Neural cell (in vitro differentiated cells): ENCODE data around the gene RNASEH2C. TPM values are rescaled to one million over a fixed set of nuclear protein-coding genes. Genes with fewer than 3 reads are reported as not detected.

ENCODE experiments used
- H2AFZ ChIP-seq: fragments of 200-600, 300-800 bp; sonication (generic), shearing (Covaris generic); 2 replicates; pipeline ENCODE4 v1.6.0; 2014; ENCODE audit warnings: low read depth, mild to moderate bottlenecking, antibody characterized with exemption, low read length, moderate library complexity
- H3F3A ChIP-seq: fragments of 200-600 bp; shearing (Covaris generic); 2 replicates; pipeline ENCODE4 v1.6.1; 2016; ENCODE audit warnings: mild to moderate bottlenecking, moderate library complexity, mixed read lengths, antibody characterized with exemption, low read length; ENCODE audit not compliant: insufficient read depth, poor library complexity, severe bottlenecking
- H3K27ac ChIP-seq: fragments of 200-600, 300-800 bp; sonication (generic), shearing (Covaris generic); 2 replicates; pipeline ENCODE4 v1.5.1; 2014; ENCODE audit warnings: mild to moderate bottlenecking, low read length, moderate library complexity
- H3K27me3 ChIP-seq: fragments of 300-800, 200-600 bp; sonication (generic), shearing (Covaris generic); 2 replicates; pipeline ENCODE4 v1.6.0; 2014; ENCODE audit warnings: mild to moderate bottlenecking, low read depth, low read length, moderate library complexity; ENCODE audit not compliant: insufficient read depth
- H3K36me3 ChIP-seq: fragments of 300-800, 200-600 bp; sonication (generic), shearing (Covaris generic); 2 replicates; pipeline ENCODE4 v1.5.1; 2014; ENCODE audit warnings: mild to moderate bottlenecking, antibody characterized with exemption, low read length, moderate library complexity; ENCODE audit not compliant: insufficient read depth
- H3K4me2 ChIP-seq: fragments of 300-800, 200-600 bp; sonication (generic), shearing (Covaris generic); 2 replicates; pipeline ENCODE4 v1.6.0; 2014; ENCODE audit warnings: mild to moderate bottlenecking, low read length
- H3K4me3 ChIP-seq: fragments of 300-800, 200-600 bp; sonication (generic), shearing (Covaris generic); 2 replicates; pipeline ENCODE4 v1.5.1; 2014; ENCODE audit warnings: mild to moderate bottlenecking, low read length, moderate library complexity
- H3K79me2 ChIP-seq: fragments of 200-600 bp; shearing (Covaris generic); replicated peaks from 2 replicates; pipeline ENCODE4 v1.6.0; 2014; ENCODE audit warnings: mild to moderate bottlenecking, low read length, moderate library complexity; ENCODE audit not compliant: insufficient read depth
- H3K9ac ChIP-seq: fragments of 300-800, 200-600 bp; sonication (generic), shearing (Covaris generic); 2 replicates; pipeline ENCODE4 v1.6.1; 2016; ENCODE audit warnings: mild to moderate bottlenecking, low read length, mixed read lengths
- H3K9me2 ChIP-seq: fragments of 200-600 bp; shearing (Covaris generic); 2 replicates; pipeline ENCODE4 v1.6.1; 2016; ENCODE audit warnings: mild to moderate bottlenecking, low read length, mixed read lengths; ENCODE audit not compliant: insufficient read depth
- H3K9me3 ChIP-seq: fragments of 200-600, 300-800 bp; sonication (generic), shearing (Covaris generic); 2 replicates; pipeline ENCODE4 v1.6.1; 2016; ENCODE audit warnings: mild to moderate bottlenecking, mixed run types, low read length, moderate library complexity, mixed read lengths
- H4K20me1 ChIP-seq: fragments of 200-600 bp; shearing (Covaris generic); 2 replicates; pipeline ENCODE4 v1.6.1; 2016; ENCODE audit warnings: mild to moderate bottlenecking, mixed run types; ENCODE audit not compliant: insufficient read depth
- EP300 ChIP-seq: fragments of 450-650 bp; conservative IDR thresholded peaks from 2 replicates; pipeline ENCODE4 v1.6.1; 2014; ENCODE audit warnings: antibody characterized with exemption, mild to moderate bottlenecking, moderate library complexity; ENCODE audit not compliant: poor library complexity, severe bottlenecking
- EZH2 ChIP-seq: fragments of 200-600, 300-800 bp; shearing (Covaris generic), sonication (generic); IDR thresholded peaks from 2 replicates; pipeline ENCODE4 v1.6.1; 2014; ENCODE audit warnings: antibody characterized with exemption, low read length, borderline replicate concordance, mild to moderate bottlenecking; ENCODE audit not compliant: insufficient read depth, poor library complexity, severe bottlenecking
- MXI1 ChIP-seq: fragments of 450-650 bp; conservative IDR thresholded peaks from 2 replicates; pipeline ENCODE4 v1.6.1; 2014; ENCODE audit warnings: antibody characterized with exemption, mild to moderate bottlenecking; ENCODE audit not compliant: poor library complexity, severe bottlenecking
- POLR2AphosphoS5 ChIP-seq: IDR thresholded peaks from 2 replicates; pipeline ENCODE4 v1.6.1; 2012
- RAD21 ChIP-seq: fragments of 450-650 bp; conservative IDR thresholded peaks from 2 replicates; pipeline ENCODE4 v1.6.1; 2014; ENCODE audit warnings: antibody characterized with exemption, mild to moderate bottlenecking, moderate library complexity
- REST ChIP-seq: IDR thresholded peaks from 2 replicates; pipeline ENCODE4 v1.6.1; 2012; ENCODE audit warnings: borderline replicate concordance
- SMC3 ChIP-seq: fragments of 450-650 bp; conservative IDR thresholded peaks from 2 replicates; pipeline ENCODE4 v1.6.1; 2014; ENCODE audit warnings: antibody characterized with exemption, mild to moderate bottlenecking, moderate library complexity; ENCODE audit not compliant: poor library complexity
- TAF1 ChIP-seq: IDR thresholded peaks from 2 replicates; pipeline ENCODE4 v1.6.1; 2012; ENCODE audit warnings: low read depth
- polyA plus RNA-seq: library from polyadenylated mRNA; depleted of rRNA; stranded (reverse); fragments of >200 nt; gene quantifications from 2 replicates; pipeline ENCODE4 v1.2.3, GENCODE V29; 2014
- TF ChIP-seq, protein P1 (sequence below): fragments of 450-650 bp; IDR thresholded peaks from 2 replicates; pipeline ENCODE4 v1.5.1; 2014; ENCODE audit warnings: antibody characterized with exemption, mild to moderate bottlenecking, moderate library complexity; ENCODE audit not compliant: poor library complexity, severe bottlenecking

The RNASEH2C gene
- polyA plus RNA-seq, 1 donor from 2014 or later: 38.4 TPM

DNA sequence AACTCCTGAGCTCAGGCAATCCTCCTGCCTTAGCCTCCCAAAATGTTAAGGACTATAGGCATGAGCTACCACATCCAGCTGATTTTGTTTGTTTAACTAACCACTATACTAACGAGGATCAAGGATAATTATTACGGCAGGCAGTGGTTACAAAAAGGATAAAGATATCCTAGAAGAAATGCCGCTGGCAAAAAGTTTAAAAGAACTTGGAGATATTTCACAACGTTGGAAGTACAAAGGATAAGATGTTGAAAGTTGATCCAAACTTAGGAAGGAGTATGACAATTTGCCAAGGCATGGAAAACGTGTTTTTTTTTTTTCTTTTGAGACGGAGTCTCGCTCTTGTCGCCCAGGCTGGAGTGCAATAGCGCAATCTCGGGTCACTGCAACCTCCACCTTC lies 46.8 kb upstream of the RNASEH2C start:
- H3K27ac ChIP-seq: no peak overlapping the region
- H2AFZ ChIP-seq: no peak overlapping the region
- H3K4me2 ChIP-seq: no peak overlapping the region
- no peaks in the 10 kb centered on the region for H3K79me2 ChIP-seq
- no peak for TF ChIP-seq EP300
- no peak for TF ChIP-seq POLR2AphosphoS5
- no peak for TF ChIP-seq RAD21
- no peak overlapping the region for H3K9ac ChIP-seq
- H3F3A ChIP-seq: no peaks in the 10 kb centered on the region
- no peak overlapping the region for H3K4me3 ChIP-seq
- H3K27me3 ChIP-seq: no peaks in the 10 kb centered on the region
- no peaks in the 10 kb centered on the region for H3K36me3 ChIP-seq
- no peaks in the 10 kb centered on the region for H4K20me1 ChIP-seq
- H3K9me3 ChIP-seq: no peaks in the 10 kb centered on the region
- H3K9me2 ChIP-seq: no peaks in the 10 kb centered on the region

- Histone ChIP-seq H4K20me1 (no peaks in the 10 kb centered on the region), H3K79me2 (no peaks in the 10 kb centered on the region), H3K9ac (no peak overlapping the region), H3K4me3 (no peak overlapping the region), H3K9me2 (no peaks in the 10 kb centered on the region), H3K9me3 (no peaks in the 10 kb centered on the region), H3K4me2 (no peak overlapping the region), H3F3A (no peaks in the 10 kb centered on the region), H3K27me3 (no peaks in the 10 kb centered on the region), H3K27ac (no peak overlapping the region), H2AFZ (no peak overlapping the region), H3K36me3 (no peaks in the 10 kb centered on the region)
- TF ChIP-seq, protein P1, sequence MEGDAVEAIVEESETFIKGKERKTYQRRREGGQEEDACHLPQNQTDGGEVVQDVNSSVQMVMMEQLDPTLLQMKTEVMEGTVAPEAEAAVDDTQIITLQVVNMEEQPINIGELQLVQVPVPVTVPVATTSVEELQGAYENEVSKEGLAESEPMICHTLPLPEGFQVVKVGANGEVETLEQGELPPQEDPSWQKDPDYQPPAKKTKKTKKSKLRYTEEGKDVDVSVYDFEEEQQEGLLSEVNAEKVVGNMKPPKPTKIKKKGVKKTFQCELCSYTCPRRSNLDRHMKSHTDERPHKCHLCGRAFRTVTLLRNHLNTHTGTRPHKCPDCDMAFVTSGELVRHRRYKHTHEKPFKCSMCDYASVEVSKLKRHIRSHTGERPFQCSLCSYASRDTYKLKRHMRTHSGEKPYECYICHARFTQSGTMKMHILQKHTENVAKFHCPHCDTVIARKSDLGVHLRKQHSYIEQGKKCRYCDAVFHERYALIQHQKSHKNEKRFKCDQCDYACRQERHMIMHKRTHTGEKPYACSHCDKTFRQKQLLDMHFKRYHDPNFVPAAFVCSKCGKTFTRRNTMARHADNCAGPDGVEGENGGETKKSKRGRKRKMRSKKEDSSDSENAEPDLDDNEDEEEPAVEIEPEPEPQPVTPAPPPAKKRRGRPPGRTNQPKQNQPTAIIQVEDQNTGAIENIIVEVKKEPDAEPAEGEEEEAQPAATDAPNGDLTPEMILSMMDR: no peak
- no peak for TF ChIP-seq REST
- no peak for TF ChIP-seq SMC3
- TF ChIP-seq POLR2AphosphoS5: no peak
Measured at GRCh38 chr11:65766535-65766934, 45.9 kb upstream of the RNASEH2C start.

- Histone ChIP-seq H3K27ac (no peak overlapping the region), H3K4me2 (no peak overlapping the region), H3K36me3 (no peaks in the 10 kb centered on the region), H3K9me3 (no peaks in the 10 kb centered on the region), H2AFZ (no peak overlapping the region), H3F3A (no peaks in the 10 kb centered on the region), H3K9ac (no peak overlapping the region), H3K4me3 (no peak overlapping the region), H3K79me2 (no peaks in the 10 kb centered on the region), H3K9me2 (no peaks in the 10 kb centered on the region), H4K20me1 (no peaks in the 10 kb centered on the region), H3K27me3 (no peaks in the 10 kb centered on the region)
- no peak for TF ChIP-seq TAF1
- no peak for TF ChIP-seq POLR2AphosphoS5
- no peak for TF ChIP-seq EZH2
- TF ChIP-seq, protein P1: no peak
- TF ChIP-seq REST: no peak
- TF ChIP-seq SMC3: no peak
- TF ChIP-seq MXI1: no peak
- TF ChIP-seq EP300: no peak
- TF ChIP-seq RAD21: no peak
Measured at GRCh38 chr11:65764434-65764833, 43.8 kb upstream of the RNASEH2C start.
